K562 (cell line): ENCODE measurements around the gene SNX12. TPM values are rescaled to one million over a fixed set of nuclear protein-coding genes. Genes with fewer than 3 reads are reported as not detected.

Experiments used
- ATAC-seq: fragments of 200-7000 bp; cut with Tn5 transposase; 3 replicates; pipeline ENCODE4 v1.9.1; 2020; ENCODE audit warnings: moderate library complexity
- BruUV-seq: library from RNA; stranded (reverse); fragments of 400-500 nt; replicated peaks from 2 replicates; lab custom pipeline; 2021; lab: Mats Ljungman, UMichigan
- CTCF ChIA-PET: fragments of 300-600 bp; formaldehyde crosslinking; extraction: SDS; loops from one replicate; lab custom pipeline; 2021; ENCODE audit warnings: low intra/inter-chr PET ratio; lab: Yijun Ruan, JAX
- POLR2A ChIA-PET: fragments of 300-600, 350-650 bp; sonication (Branson Sonifier 250); formaldehyde crosslinking; extraction: SDS; loops from one replicate; lab custom pipeline; 2021; ENCODE audit warnings: antibody characterized with exemption, inconsistent platforms; lab: Yijun Ruan, JAX
- DNase-seq, 4 experiments: peaks; one replicate each; pipeline versions ENCODE4 v3.0.0 to v3.0.0-alpha.2; 2011 to 2018; ENCODE audit warnings: low spot score in 3 of 4, mixed read lengths in 3 of 4; ENCODE audit errors: extremely low read depth in 1 of 4
- FAIRE-seq: peaks from 2 replicates; lab custom pipeline; 2011; peaks lifted over from hg19 to GRCh38; lab: Jason Lieb, UNC
- H2AFZ ChIP-seq: 2 replicates; pipeline ENCODE4 v1.6.0; 2011; ENCODE audit warnings: low read depth, low read length, control low read depth, inconsistent platforms
- H3K27ac ChIP-seq: fragments of 200-600 bp; 3 replicates; pipeline ENCODE4 v1.8.0; 2011; ENCODE audit warnings: low read depth, mild to moderate bottlenecking, control low read depth, inconsistent platforms, low read length, moderate library complexity, mixed read lengths; ENCODE audit errors: extremely low read depth
- H3K27me3 ChIP-seq, 2 experiments: fragments of 300-600 bp in 1 of 2; 2 replicates in 1 of 2; 3 replicates in 1 of 2; pipeline versions ENCODE4 v1.6.0 to v1.8.0; 2011; ENCODE audit warnings: inconsistent platforms in 2 of 2, low read length in 2 of 2, mild to moderate bottlenecking in 1 of 2, mixed read lengths in 1 of 2, moderate library complexity in 1 of 2; ENCODE audit not compliant: control insufficient read depth in 2 of 2, insufficient read depth in 2 of 2
- H3K36me3 ChIP-seq: fragments of 300-600 bp; 3 replicates; pipeline ENCODE4 v1.8.0; 2011; ENCODE audit warnings: mild to moderate bottlenecking, low read length, inconsistent platforms; ENCODE audit not compliant: control insufficient read depth, insufficient read depth
- H3K4me1 ChIP-seq, 2 experiments: fragments of 200-600 bp in 1 of 2; replicated peaks in 1 of 2; 2 replicates in 1 of 2; 3 replicates in 1 of 2; pipeline versions ENCODE4 v1.5.1 to v1.8.0; 2011; ENCODE audit warnings: inconsistent platforms in 2 of 2, low read length in 2 of 2, mild to moderate bottlenecking in 1 of 2, mixed read lengths in 1 of 2, moderate library complexity in 1 of 2; ENCODE audit not compliant: control insufficient read depth in 2 of 2, insufficient read depth in 2 of 2
- H3K4me2 ChIP-seq: 2 replicates; pipeline ENCODE4 v1.6.1; 2011; ENCODE audit warnings: low read length, control low read depth, inconsistent platforms, mixed read lengths; ENCODE audit not compliant: insufficient read depth
- H3K4me3 ChIP-seq: fragments of 200-600 bp; sonication (generic), shearing (Covaris generic); 2 replicates; pipeline ENCODE4 v1.5.1; 2016; ENCODE audit warnings: control low read depth, inconsistent platforms
- H3K79me2 ChIP-seq: fragments of 200-600 bp; 3 replicates; pipeline ENCODE4 v1.8.0; 2011; ENCODE audit warnings: low read length, inconsistent platforms; ENCODE audit not compliant: control insufficient read depth, insufficient read depth
- H3K9ac ChIP-seq, 2 experiments: 2 replicates each; pipeline versions ENCODE4 v1.6.0 to v1.6.1; 2011; ENCODE audit warnings: low read depth in 2 of 2, low read length in 2 of 2, control low read depth in 1 of 2, inconsistent platforms in 1 of 2, mild to moderate bottlenecking in 1 of 2, mixed read lengths in 1 of 2; ENCODE audit not compliant: insufficient read depth in 1 of 2
- H3K9me1 ChIP-seq: one replicate; pipeline ENCODE4 v1.6.0; 2011; ENCODE audit warnings: inconsistent platforms, mild to moderate bottlenecking, low read length, moderate library complexity; ENCODE audit not compliant: control insufficient read depth, insufficient read depth
- H3K9me3 ChIP-seq: replicated peaks from 2 replicates; pipeline ENCODE4 v1.5.1; 2011; ENCODE audit warnings: low read depth, low read length, inconsistent platforms; ENCODE audit not compliant: control insufficient read depth, insufficient read depth
- H4K20me1 ChIP-seq: replicated peaks from 2 replicates; pipeline ENCODE4 v1.6.1; 2011; ENCODE audit warnings: low read length, inconsistent platforms, mixed read lengths; ENCODE audit not compliant: control insufficient read depth, insufficient read depth
- ATF4 ChIP-seq: fragments of 450-650 bp; formaldehyde crosslinking; IDR thresholded peaks from 2 replicates; pipeline ENCODE4 v1.4.0; 2022; ENCODE audit warnings: mild to moderate bottlenecking, moderate library complexity
- CBX3 ChIP-seq, 2 experiments: IDR thresholded peaks; 1 replicate in 1 of 2; 2 replicates in 1 of 2; pipeline ENCODE4 v1.6.1; 2012; ENCODE audit warnings: inconsistent platforms in 2 of 2, low read length in 2 of 2, borderline replicate concordance in 1 of 2, control low read depth in 1 of 2
- E2F5 ChIP-seq: sonication (generic); formaldehyde crosslinking; IDR thresholded peaks from 2 replicates; pipeline ENCODE4 v1.8.0; 2022; ENCODE audit warnings: mild to moderate bottlenecking, missing genetic modification reagents
- HLTF ChIP-seq: fragments of 450-650 bp; IDR thresholded peaks from 2 replicates; pipeline ENCODE4 v1.6.1; 2016
- HNRNPLL ChIP-seq: fragments of 200-400 bp; formaldehyde crosslinking; IDR thresholded peaks from 2 replicates; pipeline ENCODE4 v1.6.1; 2017; ENCODE audit warnings: low read length, low read depth, mild to moderate bottlenecking; ENCODE audit not compliant: poor library complexity, severe bottlenecking
- MLX ChIP-seq, 2 experiments: fragments of 450-650 bp in 1 of 2; sonication (generic) in 1 of 2; formaldehyde crosslinking; conservative IDR thresholded peaks; 2 replicates each; pipeline versions ENCODE4 v1.4.0 to v1.8.1; 2020 to 2022; ENCODE audit warnings: mild to moderate bottlenecking in 1 of 2, missing genetic modification reagents in 1 of 2
- POLR2G ChIP-seq: fragments of 200-400 bp; formaldehyde crosslinking; IDR thresholded peaks from 2 replicates; pipeline ENCODE4 v1.6.1; 2017; ENCODE audit warnings: low read depth, mild to moderate bottlenecking, antibody characterized with exemption, low read length, moderate library complexity
- STAT5B ChIP-seq: fragments of 250-450 bp; sonication (Bioruptor Pico); IDR thresholded peaks from 2 replicates; pipeline ENCODE4 v1.8.0; 2021; ENCODE audit warnings: mild to moderate bottlenecking, inconsistent platforms
- TFAP4 ChIP-seq: sonication (generic); formaldehyde crosslinking; IDR thresholded peaks from 2 replicates; pipeline ENCODE4 v1.8.0; 2022; ENCODE audit warnings: missing genetic modification reagents, mild to moderate bottlenecking, moderate library complexity, borderline replicate concordance
- ZEB2 ChIP-seq: fragments of 450-650 bp; IDR thresholded peaks from 2 replicates; pipeline ENCODE4 v1.6.1; 2016
- ZNF197 ChIP-seq: fragments of 200-800 bp; sonication (Bioruptor generic); IDR thresholded peaks from 2 replicates; pipeline ENCODE4 v1.6.1; 2016; ENCODE audit warnings: low read depth, missing genetic modification characterization, missing compliant biosample characterization
- ZNF239 ChIP-seq: fragments of 250-450 bp; sonication (Bioruptor Pico); IDR thresholded peaks from 2 replicates; pipeline ENCODE4 v1.4.0; 2020; ENCODE audit warnings: mild to moderate bottlenecking
- ZNF24 ChIP-seq: fragments of 450-650 bp; IDR thresholded peaks from 2 replicates; pipeline ENCODE4 v1.6.1; 2016
- WGBS: fragments of 100-300 bp; shearing (Covaris generic); methylation state at CpG from one replicate; pipeline ENCODE4 v1.1.6; 2016; ENCODE audit warnings: low coverage, mixed read lengths; ENCODE audit not compliant: insufficient coverage; ENCODE audit errors: missing lambda C conversion rate; 5-methylcytosine and 5-hydroxymethylcytosine counted together
- in situ Hi-C: fragments of 300-500 bp; cut with MboI; formaldehyde crosslinking; loops from 4 replicates; pipeline ENCODE4 v1.15.0; 2018; ENCODE audit warnings: inconsistent platforms, mixed read lengths
- intact Hi-C: fragments of 100-400 bp; cut with micrococcal nuclease; formaldehyde crosslinking; loops from 2 replicates; pipeline ENCODE4 v1.14.2; 2022
- polyA plus RNA-seq, 8 experiments: library from polyadenylated mRNA; depleted of rRNA in 4 of 8; stranded (reverse) in 5 of 8; unstranded in 3 of 8; fragments of >200 nt; fragmentation: Nextera tagmentation in 2 of 8; fragmentation: Illumina TruSeq in 1 of 8; extraction: Ambion mirVana in 2 of 8; extraction: Trizol in 1 of 8; gene quantifications; 2 replicates each; pipeline versions ENCODE4 v1.2.1 to v1.2.3, GENCODE V29; 2011 to 2014; ENCODE audit warnings: inconsistent platforms in 1 of 8, missing spikeins in 1 of 8
- total RNA-seq, 7 experiments: library from RNA; depleted of rRNA in 6 of 7; stranded (reverse); fragments of >200 nt in 6 of 7; fragmentation: Illumina TruSeq in 2 of 7; extraction: Trizol in 2 of 7; gene quantifications; 2 replicates each; pipeline versions ENCODE4 v1.2.1 to v1.2.3, GENCODE V29; 2011 to 2021; ENCODE audit warnings: low replicate concordance in 1 of 7
- TF ChIP-seq, protein P1 (sequence below): fragments of 250-450 bp; sonication (Bioruptor Pico); IDR thresholded peaks from 2 replicates; pipeline ENCODE4 v1.5.0; 2021

SNX12 gene
- total and polyA plus RNA-seq, 9 of the 15 experiments (the other 6 are each of a cell fraction or from before 2014, with no cell fraction given): 12.7 to 50.3 (median 37.1) TPM

- TF ChIP-seq E2F5 (CRISPR knock-in tag) (no peak), ZNF197 (CRISPR knock-in tag) (no peak), CBX3 (IDR thresholded peaks at IDR 0.05; ENCODE audit: borderline replicate concordance in 1 of 2, low read length in 2 of 2) (no peak), POLR2G (peak; percentile 72), HNRNPLL (no peak)
- TF ChIP-seq, protein P1, sequence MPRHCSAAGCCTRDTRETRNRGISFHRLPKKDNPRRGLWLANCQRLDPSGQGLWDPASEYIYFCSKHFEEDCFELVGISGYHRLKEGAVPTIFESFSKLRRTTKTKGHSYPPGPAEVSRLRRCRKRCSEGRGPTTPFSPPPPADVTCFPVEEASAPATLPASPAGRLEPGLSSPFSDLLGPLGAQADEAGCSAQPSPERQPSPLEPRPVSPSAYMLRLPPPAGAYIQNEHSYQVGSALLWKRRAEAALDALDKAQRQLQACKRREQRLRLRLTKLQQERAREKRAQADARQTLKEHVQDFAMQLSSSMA (CRISPR knock-in tag): no peak
Measured at GRCh38 chrX:71095555-71095980, 27.4 kb upstream of the SNX12 start, which contains the start of gene FOXO4 (continued).

DNA sequence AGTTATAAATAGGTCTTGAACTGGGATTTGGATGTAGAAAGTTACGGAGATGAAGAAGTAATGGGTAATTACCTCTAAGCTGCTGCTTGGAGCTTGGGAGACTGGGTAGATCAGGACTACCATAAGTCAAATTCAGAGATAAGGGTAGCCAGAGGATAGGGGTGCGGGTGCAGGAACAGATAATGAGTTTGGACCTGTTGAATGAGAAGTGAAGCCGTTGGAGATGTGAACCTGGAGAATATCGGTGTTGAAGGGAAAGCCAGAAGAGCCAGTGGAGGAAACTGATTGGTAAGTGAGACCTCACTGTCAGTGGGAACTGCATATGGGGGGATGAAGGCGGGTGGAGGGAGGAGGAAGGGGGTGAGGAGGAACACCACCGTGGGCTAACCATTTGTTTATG, 26.9 kb upstream of the SNX12 start:
- DNase-seq: peak in 2 of 4 experiments; percentile 68 to 72
- 2% methylated on average over 4 of the region's 6 CpGs for WGBS
- peak; percentile 86 for FAIRE-seq
- Histone ChIP-seq H3K4me2 (peak overlapping the region; percentile 87), H3K79me2 (peaks cover 11% of the 10 kb centered on the region), H3K9me3 (no peaks in the 10 kb centered on the region), H4K20me1 (no peaks in the 10 kb centered on the region), H3K36me3 (no peaks in the 10 kb centered on the region), H3K27ac (peak overlapping the region; percentile 67), H3K4me3 (peak overlapping the region; percentile 59), H3K9me1 (no peaks in the 10 kb centered on the region), H3K27me3 (no peaks in the 10 kb centered on the region), H2AFZ (peak overlapping the region; percentile 96), H3K4me1 (peaks cover 14 to 24% of the 10 kb centered on the region in 2 experiments; a peak in 4 of 5 replicates), H3K9ac (peak overlapping the region; percentile 71 to 95; a peak in 3 of 4 replicates)
- ATAC-seq: peak; percentile 23
- in situ Hi-C loops: loop anchor here (5.0 kb wide), 1 partner anchor 82 kb away; no protein-coding TSS in a partner anchor
- intact Hi-C loops: no loop called here
- POLR2A ChIA-PET: no interaction called here
- CTCF ChIA-PET: no interaction called here
- TSS peak; percentile 90 for BruUV-seq
- TF ChIP-seq MLX (CRISPR knock-in tag; conservative IDR thresholded peaks at IDR 0.05) (no peak), HLTF (no peak), ZEB2 (peak; percentile 57; the same call in 1 of the 2 replicates), ZNF24 (no peak), TFAP4 (CRISPR knock-in tag) (no peak), STAT5B (CRISPR knock-in tag) (no peak), ZNF239 (CRISPR knock-in tag) (no peak), ATF4 (CRISPR knock-in tag) (no peak)
